Upper lobe of left lung (tissue), 4 donors: ENCODE data around the gene SOX5.

Experiments
- POLR2A ChIP-seq, 4 donors: fragments of 450-650 bp; IDR thresholded peaks; one replicate each; pipeline ENCODE4 v1.5.1; 2016 to 2017; ENCODE audit warnings: antibody characterized with exemption in 4 of 4, mild to moderate bottlenecking in 2 of 4
- TF ChIP-seq, protein P1 (sequence below), 6 experiments: fragments of 450-650 bp in 4 of 6; fragments of 200-600 bp in 2 of 6; sonication (generic) in 2 of 6; IDR thresholded peaks; one replicate each; pipeline ENCODE4 v1.5.1; 2016 to 2019; ENCODE audit warnings: antibody characterized with exemption in 6 of 6

- TF ChIP-seq POLR2A (IDR thresholded peaks at IDR 0.05): no peak
- TF ChIP-seq, protein P1, sequence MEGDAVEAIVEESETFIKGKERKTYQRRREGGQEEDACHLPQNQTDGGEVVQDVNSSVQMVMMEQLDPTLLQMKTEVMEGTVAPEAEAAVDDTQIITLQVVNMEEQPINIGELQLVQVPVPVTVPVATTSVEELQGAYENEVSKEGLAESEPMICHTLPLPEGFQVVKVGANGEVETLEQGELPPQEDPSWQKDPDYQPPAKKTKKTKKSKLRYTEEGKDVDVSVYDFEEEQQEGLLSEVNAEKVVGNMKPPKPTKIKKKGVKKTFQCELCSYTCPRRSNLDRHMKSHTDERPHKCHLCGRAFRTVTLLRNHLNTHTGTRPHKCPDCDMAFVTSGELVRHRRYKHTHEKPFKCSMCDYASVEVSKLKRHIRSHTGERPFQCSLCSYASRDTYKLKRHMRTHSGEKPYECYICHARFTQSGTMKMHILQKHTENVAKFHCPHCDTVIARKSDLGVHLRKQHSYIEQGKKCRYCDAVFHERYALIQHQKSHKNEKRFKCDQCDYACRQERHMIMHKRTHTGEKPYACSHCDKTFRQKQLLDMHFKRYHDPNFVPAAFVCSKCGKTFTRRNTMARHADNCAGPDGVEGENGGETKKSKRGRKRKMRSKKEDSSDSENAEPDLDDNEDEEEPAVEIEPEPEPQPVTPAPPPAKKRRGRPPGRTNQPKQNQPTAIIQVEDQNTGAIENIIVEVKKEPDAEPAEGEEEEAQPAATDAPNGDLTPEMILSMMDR (IDR thresholded peaks at IDR 0.05): no peak
Observed at GRCh38 chr12:23834076-23834475, 115.4 kb downstream of the SOX5 start.
